Measurements from ENCODE around the gene SMPD3. TPM values are rescaled to one million over a fixed set of nuclear protein-coding genes. Genes with fewer than 3 reads are reported as not detected.

The SMPD3 gene
- total and polyA plus RNA-seq, 2 experiments from 2014 or later, result 0.57 to 0.83 TPM

- no peak for TF ChIP-seq ZNF462 (CRISPR knock-in tag; IDR thresholded peaks at IDR 0.05)
- no peak for TF ChIP-seq CREB1 (CRISPR knock-in tag; IDR thresholded peaks at IDR 0.05; ENCODE audit: low read depth)
Observed at GRCh38 chr16:68387301-68387700, 61.0 kb downstream of the SMPD3 start (continued).

GRCh38 chr16:68386628-68387027 lies 61.7 kb downstream of the SMPD3 start:
- H3F3A ChIP-seq (replicated peaks; ENCODE audit: low read depth), result no peaks in the 10 kb centered on the region
- H3K4me1 ChIP-seq (ENCODE audit: insufficient read depth), result peaks cover 38% of the 10 kb centered on the region
- no peak overlapping the region for H3K4me2 ChIP-seq
- H3K36me3 Mint-ChIP-seq (ENCODE audit: low read depth), result no peaks in the 10 kb centered on the region
- no peaks in the 10 kb centered on the region for H3K9me3 Mint-ChIP-seq
- H3K27ac Mint-ChIP-seq, result no peak overlapping the region
- H3K4me1 Mint-ChIP-seq, result peaks cover 55% of the 10 kb centered on the region
- no peak overlapping the region for H3K4me3 ChIP-seq
- DNase-seq (ENCODE audit: low spot score), result no peak
- peaks cover 10% of the 10 kb centered on the region for H3K27me3 Mint-ChIP-seq (ENCODE audit: insufficient read depth, low read depth, poor library complexity)
- H3K4me3 Mint-ChIP-seq, result no peak overlapping the region
- no peaks in the 10 kb centered on the region for H3K36me3 ChIP-seq (ENCODE audit: insufficient read depth)
- no peaks in the 10 kb centered on the region for H3K79me2 ChIP-seq (replicated peaks; ENCODE audit: insufficient read depth)
- no peaks in the 10 kb centered on the region for H3K27me3 ChIP-seq (ENCODE audit: insufficient read depth)
- no peak overlapping the region for H3K27ac ChIP-seq (ENCODE audit: low read depth)
- H2AFZ ChIP-seq, result 0 out of 2 replicates have a peak overlapping the region, but pooled peaks have one; percentile 59
- H3K9me2 ChIP-seq (ENCODE audit: insufficient read depth), result no peaks in the 10 kb centered on the region
- TF ChIP-seq JUNB (IDR thresholded peaks at IDR 0.05; ENCODE audit: unreplicated experiment) (no peak), NANOG (IDR thresholded peaks at IDR 0.05; ENCODE audit: borderline replicate concordance) (no peak)
- no peak for ATAC-seq
- H4K20me1 ChIP-seq (replicated peaks; ENCODE audit: insufficient read depth), result no peaks in the 10 kb centered on the region

GRCh38 chr16:68385371-68385770 lies 62.9 kb downstream of the SMPD3 start:
- H3K4me3 Mint-ChIP-seq, result no peak overlapping the region
- Histone ChIP-seq H4K20me1 (replicated peaks; ENCODE audit: insufficient read depth) (no peaks in the 10 kb centered on the region), H3K36me3 (ENCODE audit: insufficient read depth) (no peaks in the 10 kb centered on the region), H3K27me3 (ENCODE audit: insufficient read depth) (no peaks in the 10 kb centered on the region), H3F3A (replicated peaks; ENCODE audit: low read depth) (no peaks in the 10 kb centered on the region), H3K79me2 (replicated peaks; ENCODE audit: insufficient read depth) (no peaks in the 10 kb centered on the region), H3K4me3 (no peak overlapping the region), H3K4me2 (peak overlapping the region; percentile 60; the same call in 1 of the 2 replicates), H3K4me1 (ENCODE audit: insufficient read depth) (peaks cover 36% of the 10 kb centered on the region), H3K27ac (ENCODE audit: low read depth) (no peak overlapping the region), H2AFZ (0 out of 2 replicates have a peak overlapping the region, but pooled peaks have one; percentile 13), H3K9me2 (ENCODE audit: insufficient read depth) (no peaks in the 10 kb centered on the region)
- H3K9me3 Mint-ChIP-seq, result no peaks in the 10 kb centered on the region
- no peak overlapping the region for H3K27ac Mint-ChIP-seq
- no peaks in the 10 kb centered on the region for H3K36me3 Mint-ChIP-seq (ENCODE audit: low read depth)
- ATAC-seq (no peak), DNase-seq (ENCODE audit: low spot score) (no peak)
- H3K27me3 Mint-ChIP-seq (ENCODE audit: insufficient read depth, low read depth, poor library complexity), result peaks cover 8% of the 10 kb centered on the region
- H3K4me1 Mint-ChIP-seq, result peaks cover 55% of the 10 kb centered on the region
- TF ChIP-seq ZNF462 (CRISPR knock-in tag; IDR thresholded peaks at IDR 0.05), result no peak
- no peak for TF ChIP-seq NANOG (IDR thresholded peaks at IDR 0.05; ENCODE audit: borderline replicate concordance)
- TF ChIP-seq STAT1 (IDR thresholded peaks at IDR 0.05; ENCODE audit: unreplicated experiment), result no peak
